ENCODE results near the gene CAMTA1.

Gene CAMTA1

GRCh38 chr1:6858596-6858995 lies 73.3 kb downstream of the CAMTA1 start:
- H3K27ac ChIP-seq (ENCODE audit: low read length): no peak overlapping the region
- peaks cover 9% of the 10 kb centered on the region for H3K36me3 ChIP-seq (ENCODE audit: insufficient read depth, low read depth, low read length)

GRCh38 chr1:6859415-6860343 lies 74.4 kb downstream of the CAMTA1 start:
- no peak overlapping the region for H3K9ac ChIP-seq (ENCODE audit: low read depth, low read length)
- no peak overlapping the region for H3K4me3 ChIP-seq (ENCODE audit: low read length)
- no peaks in the 10 kb centered on the region for H3K9me3 ChIP-seq (ENCODE audit: insufficient read depth, low read depth, low read length)
- H3K4me1 ChIP-seq (ENCODE audit: insufficient read depth, low read length): peaks cover 12% of the 10 kb centered on the region
- H3K27me3 ChIP-seq (ENCODE audit: insufficient read depth, low read length): no peaks in the 10 kb centered on the region
- no peak overlapping the region for H3K27ac ChIP-seq (ENCODE audit: low read length)
- H3K36me3 ChIP-seq (ENCODE audit: insufficient read depth, low read depth, low read length): peaks cover 4% of the 10 kb centered on the region; the same call in 1 of the 2 replicates

More at GRCh38 chr1:6858596-6858995, 73.3 kb downstream of the CAMTA1 start:
- H3K4me1 ChIP-seq (ENCODE audit: insufficient read depth, low read length): peaks cover 12% of the 10 kb centered on the region
- no peak overlapping the region for H3K9ac ChIP-seq (ENCODE audit: low read depth, low read length)
- H3K9me3 ChIP-seq (ENCODE audit: insufficient read depth, low read depth, low read length): no peaks in the 10 kb centered on the region
- H3K27me3 ChIP-seq (ENCODE audit: insufficient read depth, low read length): no peaks in the 10 kb centered on the region
- H3K4me3 ChIP-seq (ENCODE audit: low read length): no peak overlapping the region

- Histone ChIP-seq H3K9me3 (ENCODE audit: insufficient read depth, low read depth, low read length) (no peaks in the 10 kb centered on the region), H3K4me1 (ENCODE audit: insufficient read depth, low read length) (peaks cover 14% of the 10 kb centered on the region), H3K9ac (ENCODE audit: low read depth, low read length) (no peak overlapping the region), H3K36me3 (ENCODE audit: insufficient read depth, low read depth, low read length) (peaks cover 4% of the 10 kb centered on the region; the same call in 1 of the 2 replicates), H3K27ac (ENCODE audit: low read length) (no peak overlapping the region), H3K4me3 (ENCODE audit: low read length) (no peak overlapping the region), H3K27me3 (ENCODE audit: insufficient read depth, low read length) (no peaks in the 10 kb centered on the region)
Observed at GRCh38 chr1:6860401-6860800, 75.1 kb downstream of the CAMTA1 start.

GRCh38 chr1:6861075-6861724 lies 75.9 kb downstream of the CAMTA1 start:
- Histone ChIP-seq H3K27me3 (ENCODE audit: insufficient read depth, low read length) (no peaks in the 10 kb centered on the region), H3K9me3 (ENCODE audit: insufficient read depth, low read depth, low read length) (no peaks in the 10 kb centered on the region), H3K4me3 (ENCODE audit: low read length) (no peak overlapping the region), H3K36me3 (ENCODE audit: insufficient read depth, low read depth, low read length) (peaks cover 4% of the 10 kb centered on the region; the same call in 1 of the 2 replicates), H3K9ac (ENCODE audit: low read depth, low read length) (no peak overlapping the region), H3K27ac (ENCODE audit: low read length) (no peak overlapping the region), H3K4me1 (ENCODE audit: insufficient read depth, low read length) (peaks cover 22% of the 10 kb centered on the region)

- no peak overlapping the region for H3K4me3 ChIP-seq (ENCODE audit: low read length)
- peaks cover 38% of the 10 kb centered on the region for H3K4me1 ChIP-seq (ENCODE audit: insufficient read depth, low read length)
- H3K9me3 ChIP-seq (ENCODE audit: insufficient read depth, low read depth, low read length): no peaks in the 10 kb centered on the region
- H3K36me3 ChIP-seq (ENCODE audit: insufficient read depth, low read depth, low read length): peaks cover 4% of the 10 kb centered on the region; the same call in 1 of the 2 replicates
- no peak overlapping the region for H3K9ac ChIP-seq (ENCODE audit: low read depth, low read length)
- H3K27ac ChIP-seq (ENCODE audit: low read length): no peak overlapping the region
- no peaks in the 10 kb centered on the region for H3K27me3 ChIP-seq (ENCODE audit: insufficient read depth, low read length)
Observed at GRCh38 chr1:6862906-6863305, 77.7 kb downstream of the CAMTA1 start.

- peaks cover 50% of the 10 kb centered on the region for H3K4me1 ChIP-seq (ENCODE audit: insufficient read depth, low read length)
- H3K27ac ChIP-seq (ENCODE audit: low read length): no peak overlapping the region
- H3K27me3 ChIP-seq (ENCODE audit: insufficient read depth, low read length): no peaks in the 10 kb centered on the region
- H3K9me3 ChIP-seq (ENCODE audit: insufficient read depth, low read depth, low read length): no peaks in the 10 kb centered on the region
- peaks cover 4% of the 10 kb centered on the region; the same call in 1 of the 2 replicates for H3K36me3 ChIP-seq (ENCODE audit: insufficient read depth, low read depth, low read length)
- no peak overlapping the region for H3K4me3 ChIP-seq (ENCODE audit: low read length)
- H3K9ac ChIP-seq (ENCODE audit: low read depth, low read length): no peak overlapping the region
Observed at GRCh38 chr1:6864166-6864565, 78.9 kb downstream of the CAMTA1 start.

GRCh38 chr1:6866825-6867224 lies 81.6 kb downstream of the CAMTA1 start:
- no peaks in the 10 kb centered on the region for H3K27me3 ChIP-seq (ENCODE audit: insufficient read depth, low read length)
- H3K4me3 ChIP-seq (ENCODE audit: low read length): no peak overlapping the region
- H3K9ac ChIP-seq (ENCODE audit: low read depth, low read length): peak overlapping the region; percentile 48; the same call in 1 of the 2 replicates
- no peaks in the 10 kb centered on the region for H3K9me3 ChIP-seq (ENCODE audit: insufficient read depth, low read depth, low read length)
- peaks cover 44% of the 10 kb centered on the region for H3K4me1 ChIP-seq (ENCODE audit: insufficient read depth, low read length)
- H3K27ac ChIP-seq (ENCODE audit: low read length): no peak overlapping the region
- peaks cover 4% of the 10 kb centered on the region; the same call in 1 of the 2 replicates for H3K36me3 ChIP-seq (ENCODE audit: insufficient read depth, low read depth, low read length)

- H3K9me3 ChIP-seq (ENCODE audit: insufficient read depth, low read depth, low read length): no peaks in the 10 kb centered on the region
- no peaks in the 10 kb centered on the region for H3K27me3 ChIP-seq (ENCODE audit: insufficient read depth, low read length)
- H3K4me1 ChIP-seq (ENCODE audit: insufficient read depth, low read length): peaks cover 44% of the 10 kb centered on the region
- no peak overlapping the region for H3K4me3 ChIP-seq (ENCODE audit: low read length)
- H3K27ac ChIP-seq (ENCODE audit: low read length): no peak overlapping the region
- H3K9ac ChIP-seq (ENCODE audit: low read depth, low read length): peak overlapping the region; percentile 48; the same call in 1 of the 2 replicates
- H3K36me3 ChIP-seq (ENCODE audit: insufficient read depth, low read depth, low read length): peaks cover 4% of the 10 kb centered on the region; the same call in 1 of the 2 replicates
Observed at GRCh38 chr1:6867321-6867720, 82.1 kb downstream of the CAMTA1 start.

- Histone ChIP-seq H3K9me3 (ENCODE audit: insufficient read depth, low read depth, low read length) (no peaks in the 10 kb centered on the region), H3K4me3 (ENCODE audit: low read length) (no peak overlapping the region), H3K36me3 (ENCODE audit: insufficient read depth, low read depth, low read length) (peaks cover 4% of the 10 kb centered on the region; the same call in 1 of the 2 replicates), H3K27ac (ENCODE audit: low read length) (no peak overlapping the region), H3K9ac (ENCODE audit: low read depth, low read length) (no peak overlapping the region), H3K27me3 (ENCODE audit: insufficient read depth, low read length) (no peaks in the 10 kb centered on the region), H3K4me1 (ENCODE audit: insufficient read depth, low read length) (peaks cover 44% of the 10 kb centered on the region)
Observed at GRCh38 chr1:6867729-6868659, 82.7 kb downstream of the CAMTA1 start.

GRCh38 chr1:6868660-6869380 lies 83.6 kb downstream of the CAMTA1 start:
- Histone ChIP-seq H3K27me3 (ENCODE audit: insufficient read depth, low read length) (no peaks in the 10 kb centered on the region), H3K27ac (ENCODE audit: low read length) (no peak overlapping the region), H3K4me3 (ENCODE audit: low read length) (no peak overlapping the region), H3K36me3 (ENCODE audit: insufficient read depth, low read depth, low read length) (peaks cover 7% of the 10 kb centered on the region), H3K9me3 (ENCODE audit: insufficient read depth, low read depth, low read length) (no peaks in the 10 kb centered on the region), H3K9ac (ENCODE audit: low read depth, low read length) (peak overlapping the region; percentile 3; the same call in 1 of the 2 replicates), H3K4me1 (ENCODE audit: insufficient read depth, low read length) (peaks cover 44% of the 10 kb centered on the region)
